ENCODE data around the gene CISD3. TPM values are rescaled to one million over a fixed set of nuclear protein-coding genes. Genes with fewer than 3 reads are reported as not detected.

Gene CISD3
- total and polyA plus RNA-seq, 10 of the 15 experiments (the other 5 are each of a cell fraction or from before 2014, with no cell fraction given): 2.6 to 38.1 (median 8.1) TPM

- TF ChIP-seq, protein P1, sequence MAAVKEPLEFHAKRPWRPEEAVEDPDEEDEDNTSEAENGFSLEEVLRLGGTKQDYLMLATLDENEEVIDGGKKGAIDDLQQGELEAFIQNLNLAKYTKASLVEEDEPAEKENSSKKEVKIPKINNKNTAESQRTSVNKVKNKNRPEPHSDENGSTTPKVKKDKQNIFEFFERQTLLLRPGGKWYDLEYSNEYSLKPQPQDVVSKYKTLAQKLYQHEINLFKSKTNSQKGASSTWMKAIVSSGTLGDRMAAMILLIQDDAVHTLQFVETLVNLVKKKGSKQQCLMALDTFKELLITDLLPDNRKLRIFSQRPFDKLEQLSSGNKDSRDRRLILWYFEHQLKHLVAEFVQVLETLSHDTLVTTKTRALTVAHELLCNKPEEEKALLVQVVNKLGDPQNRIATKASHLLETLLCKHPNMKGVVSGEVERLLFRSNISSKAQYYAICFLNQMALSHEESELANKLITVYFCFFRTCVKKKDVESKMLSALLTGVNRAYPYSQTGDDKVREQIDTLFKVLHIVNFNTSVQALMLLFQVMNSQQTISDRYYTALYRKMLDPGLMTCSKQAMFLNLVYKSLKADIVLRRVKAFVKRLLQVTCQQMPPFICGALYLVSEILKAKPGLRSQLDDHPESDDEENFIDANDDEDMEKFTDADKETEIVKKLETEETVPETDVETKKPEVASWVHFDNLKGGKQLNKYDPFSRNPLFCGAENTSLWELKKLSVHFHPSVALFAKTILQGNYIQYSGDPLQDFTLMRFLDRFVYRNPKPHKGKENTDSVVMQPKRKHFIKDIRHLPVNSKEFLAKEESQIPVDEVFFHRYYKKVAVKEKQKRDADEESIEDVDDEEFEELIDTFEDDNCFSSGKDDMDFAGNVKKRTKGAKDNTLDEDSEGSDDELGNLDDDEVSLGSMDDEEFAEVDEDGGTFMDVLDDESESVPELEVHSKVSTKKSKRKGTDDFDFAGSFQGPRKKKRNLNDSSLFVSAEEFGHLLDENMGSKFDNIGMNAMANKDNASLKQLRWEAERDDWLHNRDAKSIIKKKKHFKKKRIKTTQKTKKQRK (IDR thresholded peaks at IDR 0.05; ENCODE audit: low read depth, low read length): no peak
- 0 out of 2 replicates have a peak, but pooled peaks have one; percentile 26 for TF ChIP-seq CHD2 (IDR thresholded peaks at IDR 0.05; ENCODE audit: borderline replicate concordance, low read depth, low read length)
- TF ChIP-seq SREBF1 (IDR thresholded peaks at IDR 0.05; ENCODE audit: low read length): no peak
- no peak for TF ChIP-seq MXI1 (IDR thresholded peaks at IDR 0.05; ENCODE audit: low read depth, low read length)
- no peak for TF ChIP-seq KAT2A (conservative IDR thresholded peaks at IDR 0.05; ENCODE audit: control insufficient read depth, low read depth, low read length)
- no peak for TF ChIP-seq ASH2L (IDR thresholded peaks at IDR 0.05; ENCODE audit: borderline replicate concordance, low read depth)
- TF ChIP-seq BACH1 (IDR thresholded peaks at IDR 0.05; ENCODE audit: borderline replicate concordance): no peak
- no peak for TF ChIP-seq RELB (IDR thresholded peaks at IDR 0.05; ENCODE audit: low read depth)
- no peak for TF ChIP-seq HSF1 (IDR thresholded peaks at IDR 0.05; ENCODE audit: low read depth, low read length)
- TF ChIP-seq SPI1 (IDR thresholded peaks at IDR 0.05; ENCODE audit: borderline replicate concordance, insufficient read depth, low read depth, low read length): no peak
- TF ChIP-seq KLF5 (IDR thresholded peaks at IDR 0.05; ENCODE audit: partially characterized antibody): no peak
- no peak for TF ChIP-seq STAT3 (IDR thresholded peaks at IDR 0.05; ENCODE audit: low read depth, low read length)
- no peak for TF ChIP-seq RB1 (IDR thresholded peaks at IDR 0.05; ENCODE audit: borderline replicate concordance)
- no peak for TF ChIP-seq RELA (IDR thresholded peaks at IDR 0.05; ENCODE audit: borderline replicate concordance, partially characterized antibody)
- no peak for TF ChIP-seq PML (IDR thresholded peaks at IDR 0.05; ENCODE audit: low read length)
- no peak for TF ChIP-seq NFIC (IDR thresholded peaks at IDR 0.05; ENCODE audit: low read depth, low read length)
- no peak for TF ChIP-seq NFYB (IDR thresholded peaks at IDR 0.05; ENCODE audit: insufficient read depth, low read depth, low read length)
- TF ChIP-seq PKNOX1 (IDR thresholded peaks at IDR 0.05): 0 out of 2 replicates have a peak, but pooled peaks have one; percentile 14
- TF ChIP-seq CREB1 (IDR thresholded peaks at IDR 0.05; ENCODE audit: low read depth): no peak
- no peak for TF ChIP-seq EED (IDR thresholded peaks at IDR 0.05; ENCODE audit: low read depth)
Measured at GRCh38 chr17:38751144-38751807, 21.1 kb downstream of the CISD3 start (continued).

Data from GM12878 (cell line).